DND-41 (cell line): ENCODE measurements around the gene ARSJ.

Experiments
- ATAC-seq: fragments of 200-7000 bp; cut with Tn5 transposase; 3 replicates; pipeline ENCODE4 v1.9.1; 2021; ENCODE audit warnings: low read depth; ENCODE audit not compliant: insufficient read depth
- DNase-seq: peaks from one replicate; pipeline ENCODE4 v3.0.0-alpha.2; 2020
- H2AFZ ChIP-seq: 2 replicates; pipeline ENCODE4 v1.6.0; 2012; ENCODE audit warnings: low read depth, low read length
- H3K27ac ChIP-seq: 2 replicates; pipeline ENCODE4 v1.5.1; 2012; ENCODE audit warnings: low read length, inconsistent platforms
- H3K27me3 ChIP-seq: fragments of 200-600 bp; sonication (generic); 2 replicates; pipeline ENCODE4 v1.6.0; 2012; ENCODE audit warnings: low read length, mild to moderate bottlenecking, inconsistent platforms; ENCODE audit not compliant: insufficient read depth, poor library complexity
- H3K36me3 ChIP-seq: 2 replicates; pipeline ENCODE4 v1.5.1; 2012; ENCODE audit warnings: low read length, inconsistent platforms; ENCODE audit not compliant: insufficient read depth
- H3K4me1 ChIP-seq: 2 replicates; pipeline ENCODE4 v1.5.1; 2012; ENCODE audit warnings: mild to moderate bottlenecking, low read length; ENCODE audit not compliant: insufficient read depth
- H3K4me2 ChIP-seq: 2 replicates; pipeline ENCODE4 v1.6.0; 2012; ENCODE audit warnings: mild to moderate bottlenecking, moderate library complexity, low read length, inconsistent platforms; ENCODE audit not compliant: insufficient read depth
- H3K4me3 ChIP-seq, 2 experiments: fragments of 200-600 bp in 1 of 2; shearing (Covaris generic) in 1 of 2; 2 replicates each; pipeline ENCODE4 v1.5.1; 2012 to 2016; ENCODE audit warnings: inconsistent platforms in 2 of 2, low read length in 2 of 2, mild to moderate bottlenecking in 2 of 2, low read depth in 1 of 2, moderate library complexity in 1 of 2
- H3K79me2 ChIP-seq: 2 replicates; pipeline ENCODE4 v1.6.0; 2012; ENCODE audit warnings: low read length, inconsistent platforms; ENCODE audit not compliant: insufficient read depth
- H3K9ac ChIP-seq: 2 replicates; pipeline ENCODE4 v1.6.0; 2012; ENCODE audit warnings: low read depth, mild to moderate bottlenecking, inconsistent platforms, low read length, moderate library complexity
- H3K9me3 ChIP-seq: 2 replicates; pipeline ENCODE4 v1.5.1; 2012; ENCODE audit warnings: low read length, moderate library complexity, mild to moderate bottlenecking, inconsistent platforms; ENCODE audit not compliant: insufficient read depth, severe bottlenecking
- H4K20me1 ChIP-seq: 2 replicates; pipeline ENCODE4 v1.6.0; 2012; ENCODE audit warnings: low read length; ENCODE audit not compliant: insufficient read depth
- CTCF ChIP-seq: IDR thresholded peaks from 2 replicates; pipeline ENCODE4 v1.5.1; 2012; ENCODE audit warnings: borderline replicate concordance, low read length, moderate library complexity, mild to moderate bottlenecking; ENCODE audit not compliant: poor library complexity, severe bottlenecking; ENCODE audit errors: extremely low read depth
- EZH2 ChIP-seq: IDR thresholded peaks from 3 replicates; pipeline ENCODE4 v1.6.1; 2012; ENCODE audit warnings: borderline replicate concordance, low read depth, mild to moderate bottlenecking, moderate library complexity, low read length, inconsistent platforms; ENCODE audit not compliant: severe bottlenecking

ARSJ gene

GRCh38 chr4:113979905-113980615 is 613 bp upstream of the ARSJ start:
- Histone ChIP-seq H3K4me2 (no peak overlapping the region), H3K4me3 (no peak overlapping the region)
- no peak for DNase-seq

GRCh38 chr4:113978561-113979147 is 793 bp downstream of the ARSJ start:
- no peaks in the 10 kb centered on the region for H3K9me3 ChIP-seq
- no peaks in the 10 kb centered on the region for H3K27me3 ChIP-seq
- H3K4me1 ChIP-seq, result no peaks in the 10 kb centered on the region
- no peak for DNase-seq
- no peak overlapping the region for H3K4me2 ChIP-seq
- no peak overlapping the region for H3K4me3 ChIP-seq
- ATAC-seq, result no peak
- H3K36me3 ChIP-seq, result no peaks in the 10 kb centered on the region
- no peaks in the 10 kb centered on the region for H4K20me1 ChIP-seq
- H2AFZ ChIP-seq, result no peak overlapping the region
- no peak overlapping the region for H3K27ac ChIP-seq
- H3K9ac ChIP-seq, result no peak overlapping the region
- H3K79me2 ChIP-seq, result no peaks in the 10 kb centered on the region
- TF ChIP-seq EZH2 (no peak), CTCF (no peak)

More at GRCh38 chr4:113979905-113980615, 613 bp upstream of the ARSJ start:
- Histone ChIP-seq H3K9ac (no peak overlapping the region), H2AFZ (no peak overlapping the region), H3K27ac (no peak overlapping the region), H3K79me2 (no peaks in the 10 kb centered on the region), H4K20me1 (no peaks in the 10 kb centered on the region), H3K27me3 (no peaks in the 10 kb centered on the region), H3K9me3 (no peaks in the 10 kb centered on the region), H3K36me3 (no peaks in the 10 kb centered on the region), H3K4me1 (no peaks in the 10 kb centered on the region)
- ATAC-seq, result no peak
- no peak for TF ChIP-seq CTCF

GRCh38 chr4:113978105-113978504 is 1.3 kb downstream of the ARSJ start:
- no peaks in the 10 kb centered on the region for H3K36me3 ChIP-seq
- H3K4me1 ChIP-seq, result no peaks in the 10 kb centered on the region
- no peaks in the 10 kb centered on the region for H3K27me3 ChIP-seq
- no peak overlapping the region for H3K27ac ChIP-seq
- no peaks in the 10 kb centered on the region for H4K20me1 ChIP-seq
- H3K9ac ChIP-seq, result no peak overlapping the region
- no peaks in the 10 kb centered on the region for H3K79me2 ChIP-seq
- H2AFZ ChIP-seq, result no peak overlapping the region
- no peak overlapping the region for H3K4me2 ChIP-seq
- no peak overlapping the region for H3K4me3 ChIP-seq
- TF ChIP-seq CTCF (no peak), EZH2 (no peak)
- ATAC-seq (no peak), DNase-seq (no peak)
- H3K9me3 ChIP-seq, result no peaks in the 10 kb centered on the region

GRCh38 chr4:113977526-113977855 is 2.0 kb downstream of the ARSJ start:
- no peaks in the 10 kb centered on the region for H3K79me2 ChIP-seq
- no peaks in the 10 kb centered on the region for H3K27me3 ChIP-seq
- no peak overlapping the region for H3K4me3 ChIP-seq
- no peak for ATAC-seq
- no peaks in the 10 kb centered on the region for H3K9me3 ChIP-seq
- no peak overlapping the region for H3K27ac ChIP-seq
- no peak overlapping the region for H3K9ac ChIP-seq
- TF ChIP-seq CTCF, result no peak
- no peak for TF ChIP-seq EZH2
- no peak overlapping the region for H2AFZ ChIP-seq
- no peak for DNase-seq
- H4K20me1 ChIP-seq, result no peaks in the 10 kb centered on the region
- no peaks in the 10 kb centered on the region for H3K4me1 ChIP-seq
- no peak overlapping the region for H3K4me2 ChIP-seq
- no peaks in the 10 kb centered on the region for H3K36me3 ChIP-seq
